Glutamatergic neuron (in vitro differentiated cells): ENCODE data around the gene GPR68. TPM values are rescaled to one million over a fixed set of nuclear protein-coding genes. Genes with fewer than 3 reads are reported as not detected.

Experiments used
- DNase-seq: peaks from one replicate; pipeline ENCODE4 v3.0.0; 2022
- H3K27ac Mint-ChIP-seq: one replicate; pipeline ENCODE4 v1.8.0; 2020; ENCODE audit warnings: mild to moderate bottlenecking, mixed read lengths, inconsistent platforms; ENCODE audit not compliant: unreplicated experiment
- H3K27me3 Mint-ChIP-seq: one replicate; pipeline ENCODE4 v1.8.0; 2020; ENCODE audit warnings: mild to moderate bottlenecking, moderate library complexity, mixed read lengths, inconsistent platforms; ENCODE audit not compliant: unreplicated experiment
- H3K36me3 Mint-ChIP-seq: one replicate; pipeline ENCODE4 v1.8.0; 2020; ENCODE audit warnings: mild to moderate bottlenecking, mixed read lengths, inconsistent platforms; ENCODE audit not compliant: unreplicated experiment
- H3K4me1 Mint-ChIP-seq: one replicate; pipeline ENCODE4 v1.8.0; 2020; ENCODE audit warnings: mild to moderate bottlenecking, low read depth, mixed read lengths, inconsistent platforms; ENCODE audit not compliant: unreplicated experiment
- H3K4me3 Mint-ChIP-seq: one replicate; pipeline ENCODE4 v1.8.0; 2020; ENCODE audit warnings: mild to moderate bottlenecking, mixed read lengths, inconsistent platforms; ENCODE audit not compliant: unreplicated experiment
- H3K9me3 Mint-ChIP-seq: one replicate; pipeline ENCODE4 v1.8.0; 2020; ENCODE audit warnings: mild to moderate bottlenecking, moderate library complexity, mixed read lengths, inconsistent platforms; ENCODE audit not compliant: unreplicated experiment
- CTCF ChIP-seq: fragments of 200-600 bp; sonication (generic); IDR thresholded peaks from one replicate; pipeline ENCODE4 v1.5.0; 2021; ENCODE audit not compliant: partially characterized antibody, unreplicated experiment
- total RNA-seq: library from RNA; stranded (reverse); fragmentation: NEBNext Ultra II Directional; extraction: Animal tissue kit (Norgen Biotek cat#: 25700); gene quantifications from one replicate; pipeline ENCODE4 v1.2.1, GENCODE V29; 2021; ENCODE audit not compliant: unreplicated experiment

The GPR68 gene
- total RNA-seq, 1 donor from 2014 or later, result not detected

GRCh38 chr14:91279354-91279753 lies 34.9 kb upstream of the GPR68 start:
- Mint-ChIP-seq H3K36me3 (peaks cover 7% of the 10 kb centered on the region), H3K9me3 (no peaks in the 10 kb centered on the region), H3K27ac (no peak overlapping the region), H3K27me3 (peaks cover 2% of the 10 kb centered on the region), H3K4me1 (no peaks in the 10 kb centered on the region), H3K4me3 (no peak overlapping the region)
- no peak for DNase-seq
- TF ChIP-seq CTCF, result no peak

DNA sequence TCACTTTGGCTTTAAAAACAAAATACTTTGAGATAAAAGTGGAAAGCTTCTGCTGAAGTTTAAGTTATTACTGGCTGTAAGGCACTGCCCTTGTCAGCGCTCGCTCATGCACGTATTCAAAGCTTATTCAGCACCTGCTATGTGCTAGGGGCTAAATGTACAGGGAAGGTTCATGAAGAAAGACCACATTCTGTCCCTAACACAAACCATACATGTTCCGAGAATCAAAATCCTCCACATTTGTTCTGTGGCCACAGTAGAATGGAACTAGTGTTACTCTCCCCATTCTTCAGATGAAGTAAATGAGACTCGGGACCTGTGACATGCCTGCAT lies 33.8 kb upstream of the GPR68 start:
- Mint-ChIP-seq H3K36me3 (peaks cover 7% of the 10 kb centered on the region), H3K4me3 (no peak overlapping the region), H3K4me1 (no peaks in the 10 kb centered on the region), H3K27ac (no peak overlapping the region), H3K27me3 (peaks cover 2% of the 10 kb centered on the region), H3K9me3 (no peaks in the 10 kb centered on the region)
- no peak for DNase-seq
- no peak for TF ChIP-seq CTCF

DNA sequence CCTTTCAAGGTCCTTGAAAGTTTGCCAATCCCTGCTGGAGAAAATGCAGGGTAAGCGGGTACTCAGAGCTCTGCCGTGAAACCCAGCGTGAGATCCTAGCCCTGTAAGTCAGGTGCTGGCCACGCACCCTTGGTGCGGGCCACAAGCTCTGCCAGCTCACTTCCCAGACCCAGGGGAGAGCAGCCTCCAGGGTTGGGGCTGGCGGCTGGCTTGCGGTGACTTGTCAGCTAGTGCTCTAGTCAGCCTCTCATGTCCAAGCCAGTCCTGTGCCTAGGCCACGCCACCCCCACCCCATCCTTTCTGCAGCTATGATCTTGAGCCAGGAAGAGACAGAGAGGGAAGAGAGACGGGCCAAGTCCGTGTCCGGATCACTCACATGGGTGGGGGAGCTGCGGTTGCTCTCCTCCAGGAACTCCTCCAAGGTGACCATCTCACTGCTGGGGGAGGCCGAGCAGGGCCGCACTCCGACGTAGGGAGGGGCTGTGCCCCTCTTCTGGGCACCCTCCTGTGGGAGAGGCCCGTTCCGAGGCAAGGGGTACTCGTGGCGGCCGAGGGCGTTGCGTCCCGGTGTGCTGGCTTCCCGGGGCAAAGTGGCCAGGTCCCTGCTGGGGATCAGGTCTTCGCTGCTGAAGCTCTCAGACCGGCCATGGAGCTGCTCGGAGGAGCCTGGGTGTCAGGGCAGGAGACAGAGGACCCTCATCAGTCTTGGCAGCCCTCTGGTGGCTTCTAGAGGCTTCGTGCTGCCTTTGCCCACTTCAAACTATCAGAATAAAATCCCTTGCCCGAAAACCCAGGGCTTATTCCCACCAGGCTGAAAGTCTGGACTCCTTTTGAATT lies 33.3 kb upstream of the GPR68 start:
- peaks cover 7% of the 10 kb centered on the region for H3K36me3 Mint-ChIP-seq
- H3K9me3 Mint-ChIP-seq, result no peaks in the 10 kb centered on the region
- no peaks in the 10 kb centered on the region for H3K4me1 Mint-ChIP-seq
- no peak for DNase-seq
- peaks cover under 1% of the 10 kb centered on the region for H3K27me3 Mint-ChIP-seq
- no peak for TF ChIP-seq CTCF
- no peak overlapping the region for H3K4me3 Mint-ChIP-seq
- H3K27ac Mint-ChIP-seq, result no peak overlapping the region

DNA sequence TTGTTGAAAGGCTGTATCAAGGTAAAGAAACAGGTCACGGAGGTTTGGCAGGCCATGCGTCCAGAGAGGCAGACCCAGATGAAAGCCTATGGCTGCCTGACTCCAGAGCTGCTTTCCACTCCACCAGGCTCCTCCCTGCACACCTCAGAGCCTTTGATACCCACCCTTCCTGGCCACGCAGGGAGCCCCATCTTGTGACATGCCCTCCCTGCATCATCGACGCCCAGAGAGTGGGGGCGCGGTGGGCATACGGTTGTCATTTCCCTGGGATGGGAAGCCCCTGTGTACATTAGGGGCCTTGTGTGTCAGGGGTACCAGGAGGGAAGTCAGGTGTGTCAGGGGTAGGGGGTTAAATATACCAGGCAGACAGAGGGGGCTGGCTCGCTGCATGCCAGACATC lies 30.3 kb upstream of the GPR68 start:
- Mint-ChIP-seq H3K36me3 (no peaks in the 10 kb centered on the region), H3K4me3 (no peak overlapping the region), H3K9me3 (no peaks in the 10 kb centered on the region), H3K27me3 (no peaks in the 10 kb centered on the region), H3K4me1 (no peaks in the 10 kb centered on the region), H3K27ac (no peak overlapping the region)
- no peak for TF ChIP-seq CTCF
- DNase-seq, result no peak

GRCh38 chr14:91273885-91274273 lies 29.4 kb upstream of the GPR68 start:
- Mint-ChIP-seq H3K4me3 (no peak overlapping the region), H3K4me1 (peaks cover 2% of the 10 kb centered on the region), H3K9me3 (peaks cover 2% of the 10 kb centered on the region), H3K27me3 (no peaks in the 10 kb centered on the region), H3K27ac (no peak overlapping the region), H3K36me3 (no peaks in the 10 kb centered on the region)
- no peak for TF ChIP-seq CTCF
- DNase-seq, result no peak
